CD4-positive, CD25-positive, alpha-beta regulatory T cell (primary cell): ENCODE data around the gene MELTF. TPM values are rescaled to one million over a fixed set of nuclear protein-coding genes. Genes with fewer than 3 reads are reported as not detected.
"Not testable (repeated sequence)": the region's sequence is repeated elsewhere in the genome, so short reads cannot be mapped to it uniquely, and the experiment has no call there.

Experiments
- ATAC-seq, 2 donors: fragments of 150-1000 bp; cut with Tn5 transposase; one replicate each; pipeline ENCODE4 v1.10.0; 2021; ENCODE audit warnings: low read depth in 2 of 2, moderate number of reproducible peaks in 2 of 2, moderate library complexity in 1 of 2
- DNase-seq, 3 donors: peaks; one replicate each; pipeline versions ENCODE4 v3.0.0 to v3.0.0-alpha.2; 2012 to 2022; ENCODE audit warnings: mixed read lengths in 1 of 3
- H3K27ac ChIP-seq: one replicate; pipeline ENCODE4 v1.7.0; 2013; ENCODE audit warnings: mild to moderate bottlenecking, low read length; ENCODE audit not compliant: insufficient read depth, poor library complexity, severe bottlenecking
- H3K27me3 ChIP-seq: one replicate; pipeline ENCODE4 v1.7.0; 2013; ENCODE audit warnings: low read length; ENCODE audit not compliant: control insufficient read depth, insufficient read depth
- H3K36me3 ChIP-seq: one replicate; pipeline ENCODE4 v1.7.0; 2013; ENCODE audit warnings: mild to moderate bottlenecking, low read length, moderate library complexity; ENCODE audit not compliant: control insufficient read depth, insufficient read depth
- H3K4me1 ChIP-seq: 2 replicates; pipeline ENCODE4 v1.7.0; 2013; ENCODE audit warnings: mild to moderate bottlenecking, low read length; ENCODE audit not compliant: insufficient read depth, control insufficient read depth, poor library complexity, severe bottlenecking
- H3K4me3 ChIP-seq: one replicate; pipeline ENCODE4 v1.7.0; 2013; ENCODE audit warnings: low read depth, mild to moderate bottlenecking, low read length, moderate library complexity
- H3K9me3 ChIP-seq, 2 experiments: 1 replicate in 1 of 2; 2 replicates in 1 of 2; pipeline ENCODE4 v1.7.0; 2013; ENCODE audit warnings: low read length in 2 of 2, mild to moderate bottlenecking in 1 of 2, moderate library complexity in 1 of 2; ENCODE audit not compliant: control insufficient read depth in 2 of 2
- H3K27ac Mint-ChIP-seq, 3 donors: one replicate each; pipeline ENCODE4 v1.8.0; 2020 to 2022; ENCODE audit warnings: mild to moderate bottlenecking in 3 of 3, mixed read lengths in 3 of 3, moderate library complexity in 2 of 3
- H3K27me3 Mint-ChIP-seq: one replicate; pipeline ENCODE4 v1.8.0; 2022; ENCODE audit warnings: mild to moderate bottlenecking, mixed read lengths
- H3K36me3 Mint-ChIP-seq: one replicate; pipeline ENCODE4 v1.8.0; 2020; ENCODE audit warnings: mixed read lengths
- H3K4me1 Mint-ChIP-seq, 4 donors: one replicate each; pipeline ENCODE4 v1.8.0; 2020 to 2022; ENCODE audit warnings: mixed read lengths in 4 of 4, mild to moderate bottlenecking in 1 of 4
- H3K4me3 Mint-ChIP-seq, 4 donors: one replicate each; pipeline ENCODE4 v1.8.0; 2020 to 2022; ENCODE audit warnings: mild to moderate bottlenecking in 4 of 4, mixed read lengths in 4 of 4, moderate library complexity in 3 of 4
- H3K9me3 Mint-ChIP-seq, 7 donors: one replicate each; pipeline ENCODE4 v1.8.0; 2020 to 2022; ENCODE audit warnings: mixed read lengths in 7 of 7, mild to moderate bottlenecking in 3 of 7, moderate library complexity in 2 of 7
- polyA plus RNA-seq, 4 donors: library from polyadenylated mRNA; unstranded; fragments of 300-500 nt; fragmentation: Illumina TruSeq; gene quantifications; one replicate each; pipeline ENCODE4 v1.2.3, GENCODE V29; 2021
- total RNA-seq: library from RNA; stranded (reverse); gene quantifications from one replicate; pipeline ENCODE4 v1.2.3, GENCODE V29; 2022

MELTF gene
- total RNA-seq (1.4 TPM), polyA plus RNA-seq (under 1 TPM; 0.10 to 0.84 (median 0.35) TPM)

DNA sequence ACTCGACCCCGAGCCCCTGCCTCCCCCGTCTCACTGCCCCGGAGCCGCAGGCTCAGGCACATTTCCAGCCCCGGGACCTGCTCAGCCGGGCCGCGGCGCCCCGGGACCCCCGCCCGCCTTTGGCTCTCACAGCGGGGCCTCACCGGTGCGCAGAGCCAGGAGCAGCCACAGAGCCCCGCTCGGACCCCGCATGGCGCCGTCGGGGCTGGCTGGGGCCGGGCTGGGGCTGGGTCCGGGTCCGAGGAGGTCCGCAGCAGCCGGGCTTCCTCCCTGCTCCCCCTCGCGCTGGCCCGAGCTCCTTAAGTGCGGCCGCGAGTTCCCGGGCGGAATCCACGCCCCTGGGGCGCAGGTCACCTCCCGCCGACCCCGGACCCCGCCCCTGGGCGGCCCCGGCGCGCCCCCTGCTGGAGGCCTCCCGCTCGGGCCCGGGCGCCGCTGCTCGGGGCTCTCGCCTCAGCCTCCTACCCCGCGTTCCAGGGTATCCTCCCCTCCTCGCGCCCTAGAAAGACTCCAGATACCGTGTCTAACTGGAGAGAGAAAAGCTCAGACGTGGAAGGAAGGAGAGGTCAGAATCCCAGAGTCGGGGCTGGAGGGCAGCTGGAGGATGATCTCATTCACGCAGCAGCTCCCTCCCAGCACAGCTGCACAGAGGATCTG lies at the start of gene MELTF:
Gene MELTF, minus strand, starts transcription at position 307 of the 657 bp plus-strand sequence. Its CDS starts 115 bp downstream, at position 192.
- peak; percentile 51 to 66 (median 55) for DNase-seq

DNA sequence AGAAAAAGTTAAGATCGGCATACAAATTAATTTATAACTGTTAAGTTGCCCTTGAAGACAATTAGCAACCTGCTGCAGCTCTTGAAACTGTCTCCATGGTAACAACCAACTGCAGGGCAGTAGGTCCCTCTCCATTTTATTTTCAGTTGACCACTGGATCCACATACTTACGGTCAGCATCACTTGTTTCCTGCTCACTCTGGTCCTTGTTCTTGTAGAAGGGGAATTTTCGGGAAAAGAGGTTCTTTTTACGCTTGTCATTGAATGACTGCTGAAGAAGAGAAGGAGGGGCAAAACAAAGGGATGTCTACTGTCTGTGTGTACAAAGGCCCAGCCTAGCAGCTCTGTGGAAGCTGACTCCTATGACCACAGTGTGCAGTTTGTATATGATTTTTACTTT lies 46.8 kb upstream of the MELTF start:
- no peaks in the 10 kb centered on the region for H3K27me3 ChIP-seq
- no peaks in the 10 kb centered on the region for H3K9me3 Mint-ChIP-seq
- H3K36me3 Mint-ChIP-seq: peaks cover 31% of the 10 kb centered on the region
- H3K27ac ChIP-seq: no peak overlapping the region
- DNase-seq (no peak), ATAC-seq (no peak)
- peak overlapping the region in 1 of 4 donors; percentile 38 for H3K4me3 Mint-ChIP-seq
- H3K27ac Mint-ChIP-seq: no peak overlapping the region
- no peaks in the 10 kb centered on the region for H3K27me3 Mint-ChIP-seq
- H3K4me1 Mint-ChIP-seq: peaks cover 0 to 9% (median 0%) of the 10 kb centered on the region in 4 donors
- H3K4me1 ChIP-seq: no peaks in the 10 kb centered on the region
- peaks cover 27% of the 10 kb centered on the region for H3K36me3 ChIP-seq
- H3K4me3 ChIP-seq: no peak overlapping the region
- H3K9me3 ChIP-seq: no peaks in the 10 kb centered on the region

More for the DNA sequence above, at the start of gene MELTF:
- Histone ChIP-seq H3K4me1 (peaks cover 14% of the 10 kb centered on the region), H3K27me3 (no peaks in the 10 kb centered on the region), H3K36me3 (no peaks in the 10 kb centered on the region), H3K9me3 (no peaks in the 10 kb centered on the region), H3K4me3 (no peak within 1 kb of the TSS), H3K27ac (no peak within 1 kb of the TSS)
- Mint-ChIP-seq H3K4me1 (peaks cover 0 to 14% (median 2%) of the 10 kb centered on the region in 4 donors), H3K27ac (no peak within 1 kb of the TSS), H3K9me3 (no peaks in the 10 kb centered on the region), H3K27me3 (peaks cover 18% of the 10 kb centered on the region), H3K36me3 (no peaks in the 10 kb centered on the region), H3K4me3 (peak within 1 kb of the TSS; percentile 75 to 84 (median 78))
- peak; percentile 73 to 82 for ATAC-seq

- Histone ChIP-seq H3K27ac (no peak overlapping the region), H3K4me3 (no peak overlapping the region), H3K4me1 (no peaks in the 10 kb centered on the region), H3K36me3 (peaks cover 22% of the 10 kb centered on the region), H3K27me3 (no peaks in the 10 kb centered on the region), H3K9me3 (no peaks in the 10 kb centered on the region)
- Mint-ChIP-seq H3K4me1 (peaks cover 0 to 3% (median 0%) of the 10 kb centered on the region in 4 donors), H3K27me3 (no peaks in the 10 kb centered on the region), H3K36me3 (peaks cover 26% of the 10 kb centered on the region), H3K27ac (no peak overlapping the region), H3K4me3 (no peak overlapping the region), H3K9me3 (no peaks in the 10 kb centered on the region)
- no peak for DNase-seq
- ATAC-seq: no peak
Observed at GRCh38 chr3:197068077-197068476, 38.5 kb upstream of the MELTF start.

GRCh38 chr3:197064771-197065170 lies 35.2 kb upstream of the MELTF start:
- H3K4me1 Mint-ChIP-seq: no peaks in the 10 kb centered on the region
- no peak overlapping the region for H3K4me3 Mint-ChIP-seq
- no peaks in the 10 kb centered on the region for H3K27me3 Mint-ChIP-seq
- Histone ChIP-seq H3K4me3 (no peak overlapping the region), H3K9me3 (no peaks in the 10 kb centered on the region), H3K36me3 (peaks cover 43% of the 10 kb centered on the region), H3K27me3 (no peaks in the 10 kb centered on the region), H3K27ac (no peak overlapping the region), H3K4me1 (no peaks in the 10 kb centered on the region)
- H3K27ac Mint-ChIP-seq: peak overlapping the region in 1 of 3 donors; percentile 86
- ATAC-seq: no peak
- H3K36me3 Mint-ChIP-seq: peaks cover 44% of the 10 kb centered on the region
- no peaks in the 10 kb centered on the region for H3K9me3 Mint-ChIP-seq
- no peak for DNase-seq

DNA sequence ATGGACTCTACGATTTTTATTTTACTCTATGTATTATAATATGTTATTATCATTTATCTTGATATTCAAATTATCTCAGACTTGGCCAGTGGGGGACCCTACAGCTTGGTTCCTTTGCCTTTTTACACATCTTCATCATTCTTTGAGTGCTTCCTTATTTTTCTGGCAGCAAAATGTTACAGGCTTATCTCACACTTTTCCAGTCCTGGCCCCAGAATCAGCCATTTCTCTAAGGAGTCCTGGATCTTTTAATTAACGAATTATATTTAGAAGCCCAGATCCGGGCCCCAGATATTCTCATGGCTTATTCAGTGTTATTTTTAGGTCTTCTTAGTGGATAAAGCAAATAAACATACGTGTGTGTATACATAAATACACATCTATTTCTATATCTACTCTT lies 32.8 kb upstream of the MELTF start:
- Histone ChIP-seq H3K36me3 (peaks cover 65% of the 10 kb centered on the region), H3K4me3 (no peak overlapping the region), H3K27ac (no peak overlapping the region), H3K27me3 (no peaks in the 10 kb centered on the region), H3K4me1 (no peaks in the 10 kb centered on the region), H3K9me3 (no peaks in the 10 kb centered on the region)
- ATAC-seq (no peak), DNase-seq (no peak)
- H3K36me3 Mint-ChIP-seq: peaks cover 62% of the 10 kb centered on the region
- no peak overlapping the region for H3K4me3 Mint-ChIP-seq
- no peaks in the 10 kb centered on the region for H3K9me3 Mint-ChIP-seq
- H3K27ac Mint-ChIP-seq: peak overlapping the region in 1 of 3 donors; percentile 26
- H3K27me3 Mint-ChIP-seq: no peaks in the 10 kb centered on the region
- no peaks in the 10 kb centered on the region for H3K4me1 Mint-ChIP-seq

GRCh38 chr3:197051637-197052036 lies 22.0 kb upstream of the MELTF start:
- not testable (repeated sequence) for ATAC-seq, H3K4me3 ChIP-seq, DNase-seq, H3K27ac Mint-ChIP-seq, H3K4me1 Mint-ChIP-seq, H3K4me3 Mint-ChIP-seq, H3K9me3 Mint-ChIP-seq, H3K27me3 ChIP-seq, H3K9me3 ChIP-seq, H3K4me1 ChIP-seq, H3K27me3 Mint-ChIP-seq, H3K27ac ChIP-seq
- peaks cover 45% of the 10 kb centered on the region for H3K36me3 Mint-ChIP-seq
- peaks cover 37% of the 10 kb centered on the region for H3K36me3 ChIP-seq

- Mint-ChIP-seq H3K27me3 (no peaks in the 10 kb centered on the region), H3K9me3 (no peaks in the 10 kb centered on the region), H3K36me3 (peaks cover 44% of the 10 kb centered on the region), H3K27ac (no peak overlapping the region), H3K4me3 (no peak overlapping the region), H3K4me1 (peaks cover 0 to 9% (median 0%) of the 10 kb centered on the region in 4 donors)
- Histone ChIP-seq H3K27me3 (no peaks in the 10 kb centered on the region), H3K4me1 (no peaks in the 10 kb centered on the region), H3K36me3 (peaks cover 38% of the 10 kb centered on the region), H3K9me3 (no peaks in the 10 kb centered on the region), H3K27ac (no peak overlapping the region), H3K4me3 (no peak overlapping the region)
- ATAC-seq (no peak), DNase-seq (no peak)
Observed at GRCh38 chr3:197050511-197050910, 20.9 kb upstream of the MELTF start.

DNA sequence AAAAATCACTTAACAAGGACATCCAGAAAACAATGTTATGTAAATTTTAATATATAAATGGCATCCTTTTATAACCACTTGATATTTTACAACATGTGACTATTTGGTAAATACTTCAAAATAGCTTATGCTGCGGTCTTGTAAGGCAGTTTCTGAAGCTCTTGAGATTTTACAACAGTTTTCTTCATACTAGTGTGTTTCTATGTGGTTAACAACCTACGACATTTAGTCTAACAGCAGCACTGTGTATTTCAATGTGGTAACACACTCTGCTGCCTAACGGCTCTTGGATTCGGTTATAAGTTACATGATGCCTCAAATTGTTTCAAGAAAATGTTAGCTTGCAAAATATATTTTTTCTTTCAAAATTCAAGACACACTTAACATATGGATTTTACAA lies 12.9 kb upstream of the MELTF start:
- H3K9me3 Mint-ChIP-seq: no peaks in the 10 kb centered on the region
- peaks cover 41% of the 10 kb centered on the region for H3K36me3 ChIP-seq
- H3K9me3 ChIP-seq: no peaks in the 10 kb centered on the region
- H3K27me3 Mint-ChIP-seq: no peaks in the 10 kb centered on the region
- ATAC-seq (no peak), DNase-seq (no peak)
- H3K36me3 Mint-ChIP-seq: peaks cover 22% of the 10 kb centered on the region
- no peaks in the 10 kb centered on the region for H3K27me3 ChIP-seq
- H3K27ac ChIP-seq: no peak overlapping the region
- no peak overlapping the region for H3K4me3 ChIP-seq
- no peak overlapping the region for H3K4me3 Mint-ChIP-seq
- H3K4me1 ChIP-seq: no peaks in the 10 kb centered on the region
- H3K27ac Mint-ChIP-seq: no peak overlapping the region
- no peaks in the 10 kb centered on the region for H3K4me1 Mint-ChIP-seq
